DMS 273 treated with DMSO at 0.1 percent for 48 hours (cell line): ENCODE results near the gene CCDC33.
A peak's percentile ranks its signal among the peaks of the same experiment; 100 is the strongest.

Experiments used
- DNase-seq: peaks from one replicate; lab custom pipeline; 2025; lab: John Stamatoyannopoulos, UW

CCDC33 gene

GRCh38 chr15:74362482-74362881 is 126.4 kb downstream of the CCDC33 start:
- DNase-seq = no peak

- DNase-seq = no peak
These were observed 128.9 kb downstream of the CCDC33 start for GRCh38 chr15:74364936-74365597.

- no peak for DNase-seq
These were observed 129.7 kb downstream of the CCDC33 start for GRCh38 chr15:74365598-74366445.

- DNase-seq = no peak
These were observed 131.2 kb downstream of the CCDC33 start, which contains the start of gene CYP11A1 for GRCh38 chr15:74367296-74367854. CYP11A1 (minus strand) TSS chr15:74367646; CDS start chr15:74367585, 61 bp downstream.

GRCh38 chr15:74368121-74368520 is 132.0 kb downstream of the CCDC33 start:
- DNase-seq = no peak

- no peak for DNase-seq
These were observed 133.1 kb downstream of the CCDC33 start for GRCh38 chr15:74369084-74369745.

GRCh38 chr15:74369756-74370155 is 133.6 kb downstream of the CCDC33 start:
- DNase-seq = no peak

- DNase-seq = no peak
These were observed 134.3 kb downstream of the CCDC33 start for GRCh38 chr15:74370471-74370870.

GRCh38 chr15:74373056-74373650 is 137.0 kb downstream of the CCDC33 start:
- no peak for DNase-seq

GRCh38 chr15:74373731-74374647 is 137.9 kb downstream of the CCDC33 start:
- DNase-seq = peak; percentile 58

- no peak for DNase-seq
These were observed 138.6 kb downstream of the CCDC33 start for GRCh38 chr15:74374648-74375302.

- peak; percentile 26 for DNase-seq
These were observed 139.2 kb downstream of the CCDC33 start for GRCh38 chr15:74375303-74375693.

GRCh38 chr15:74376226-74376625 is 140.1 kb downstream of the CCDC33 start:
- no peak for DNase-seq

- no peak for DNase-seq
These were observed 140.9 kb downstream of the CCDC33 start for GRCh38 chr15:74376825-74377581.

GRCh38 chr15:74377831-74378766 is 142.0 kb downstream of the CCDC33 start:
- DNase-seq = no peak

- DNase-seq = no peak
These were observed 142.7 kb downstream of the CCDC33 start for GRCh38 chr15:74378848-74379247.

- DNase-seq = no peak
These were observed 144.4 kb downstream of the CCDC33 start for GRCh38 chr15:74380361-74381189.

GRCh38 chr15:74381190-74381453 is 145.0 kb downstream of the CCDC33 start:
- no peak for DNase-seq
